Neuronal stem cell (in vitro differentiated cells): Measurements from ENCODE around the gene PCBP3.

Source experiments
- DNase-seq: peaks from one replicate; pipeline ENCODE4 v3.0.0-alpha.2; 2013; ENCODE audit warnings: low spot score
- H2AFZ ChIP-seq: one replicate; pipeline ENCODE4 v1.6.1; 2013; ENCODE audit warnings: mild to moderate bottlenecking, low read length, inconsistent platforms
- H2AK5ac ChIP-seq: 2 replicates; pipeline ENCODE4 v1.6.1; 2013; ENCODE audit warnings: low read depth, mild to moderate bottlenecking, inconsistent platforms, low read length, moderate library complexity, mixed read lengths
- H2BK120ac ChIP-seq: 2 replicates; pipeline ENCODE4 v1.6.1; 2013; ENCODE audit warnings: low read depth, mild to moderate bottlenecking, inconsistent platforms, low read length, moderate library complexity, mixed read lengths
- H2BK12ac ChIP-seq: one replicate; pipeline ENCODE4 v1.6.1; 2013; ENCODE audit warnings: low read length, inconsistent platforms
- H2BK15ac ChIP-seq: 2 replicates; pipeline ENCODE4 v1.6.1; 2013; ENCODE audit warnings: mild to moderate bottlenecking, low read length, inconsistent platforms, mixed read lengths
- H2BK5ac ChIP-seq: one replicate; pipeline ENCODE4 v1.6.1; 2013; ENCODE audit warnings: inconsistent platforms, mild to moderate bottlenecking, low read length, moderate library complexity
- H3K14ac ChIP-seq: one replicate; pipeline ENCODE4 v1.6.1; 2013; ENCODE audit warnings: low read length, inconsistent platforms
- H3K18ac ChIP-seq: 2 replicates; pipeline ENCODE4 v1.6.1; 2013; ENCODE audit warnings: low read length, inconsistent platforms
- H3K23ac ChIP-seq: 2 replicates; pipeline ENCODE4 v1.6.1; 2013; ENCODE audit warnings: low read depth, mild to moderate bottlenecking, mixed read lengths, low read length, inconsistent platforms; ENCODE audit not compliant: poor library complexity
- H3K27ac ChIP-seq: replicated peaks from 3 replicates; pipeline ENCODE4 v1.5.1; 2013; ENCODE audit warnings: low read length, inconsistent platforms
- H3K27me3 ChIP-seq, 3 experiments: 2 replicates each; pipeline ENCODE4 v1.6.1; 2013; ENCODE audit warnings: low read length in 3 of 3, mild to moderate bottlenecking in 2 of 3, inconsistent platforms in 1 of 3, low read depth in 1 of 3, mixed read lengths in 1 of 3, moderate library complexity in 1 of 3; ENCODE audit not compliant: control insufficient read depth in 3 of 3, insufficient read depth in 3 of 3
- H3K36me3 ChIP-seq, 2 donors: replicated peaks in 1 of 2; 2 replicates each; pipeline ENCODE4 v1.6.1; 2013; ENCODE audit warnings: low read length in 2 of 2; ENCODE audit not compliant: control insufficient read depth in 2 of 2, insufficient read depth in 2 of 2
- H3K4ac ChIP-seq: 2 replicates; pipeline ENCODE4 v1.6.1; 2013; ENCODE audit warnings: inconsistent platforms, mild to moderate bottlenecking, low read length, moderate library complexity
- H3K4me1 ChIP-seq, 2 donors: 1 replicate in 1 of 2; 2 replicates in 1 of 2; pipeline ENCODE4 v1.6.1; 2013; ENCODE audit warnings: low read length in 2 of 2, low read depth in 1 of 2; ENCODE audit not compliant: control insufficient read depth in 2 of 2, insufficient read depth in 1 of 2
- H3K4me2 ChIP-seq: one replicate; pipeline ENCODE4 v1.6.1; 2013; ENCODE audit warnings: mild to moderate bottlenecking, low read length, inconsistent platforms; ENCODE audit not compliant: insufficient read depth, poor library complexity, severe bottlenecking
- H3K4me3 ChIP-seq, 2 donors: 2 replicates each; pipeline ENCODE4 v1.5.1; 2013; ENCODE audit warnings: low read length in 2 of 2, mild to moderate bottlenecking in 2 of 2, inconsistent platforms in 1 of 2, moderate library complexity in 1 of 2
- H3K79me1 ChIP-seq: one replicate; pipeline ENCODE4 v1.6.1; 2013; ENCODE audit warnings: low read depth, mild to moderate bottlenecking, inconsistent platforms, low read length, moderate library complexity
- H3K9ac ChIP-seq: one replicate; pipeline ENCODE4 v1.6.1; 2013; ENCODE audit warnings: mild to moderate bottlenecking, low read depth, low read length, inconsistent platforms; ENCODE audit not compliant: poor library complexity
- H3K9me3 ChIP-seq, 2 donors: replicated peaks in 1 of 2; 2 replicates each; pipeline versions ENCODE3 to v1.6.1; 2013; ENCODE audit warnings: low read length in 2 of 2, mild to moderate bottlenecking in 2 of 2, inconsistent platforms in 1 of 2, low read depth in 1 of 2, mixed read lengths in 1 of 2, moderate library complexity in 1 of 2; ENCODE audit not compliant: control insufficient read depth in 2 of 2, insufficient read depth in 1 of 2
- H4K8ac ChIP-seq: one replicate; pipeline ENCODE4 v1.6.1; 2013; ENCODE audit warnings: low read depth, mild to moderate bottlenecking, inconsistent platforms, low read length, moderate library complexity
- H4K91ac ChIP-seq: one replicate; pipeline ENCODE4 v1.6.1; 2013; ENCODE audit warnings: low read length, low read depth, mild to moderate bottlenecking, inconsistent platforms; ENCODE audit not compliant: poor library complexity
- WGBS, 2 donors: extraction: QIAGEN DNeasy Blood & Tissue Kit; methylation state at CpG; one replicate each; pipeline ENCODE4 v1.1.7; 2013; ENCODE audit warnings: missing lambda C conversion rate in 2 of 2, mixed read lengths in 1 of 2; ENCODE audit not compliant: insufficient read length in 2 of 2, insufficient replicate concordance in 1 of 2; ENCODE audit errors: extremely low coverage in 2 of 2; 5-methylcytosine and 5-hydroxymethylcytosine counted together

Gene PCBP3

GRCh38 chr21:45856442-45856841 lies 212.9 kb downstream of the PCBP3 start:
- no CpG with 5 or more reads among the region's 13 CpGs for WGBS, 2 donors
- no peak overlapping the region for H3K4ac ChIP-seq
- H2BK5ac ChIP-seq, result no peak overlapping the region
- H3K9me3 ChIP-seq, result peaks cover 0 to 4% of the 10 kb centered on the region in 2 donors
- H3K18ac ChIP-seq, result no peak overlapping the region
- H2BK15ac ChIP-seq, result no peak overlapping the region
- no peak overlapping the region for H3K23ac ChIP-seq
- H3K27me3 ChIP-seq, result no peaks in the 10 kb centered on the region
- no peak overlapping the region for H2AFZ ChIP-seq
- no peak overlapping the region for H3K4me2 ChIP-seq
- no peak overlapping the region for H4K8ac ChIP-seq
- H3K36me3 ChIP-seq, result no peaks in the 10 kb centered on the region
- H3K4me3 ChIP-seq, result no peak overlapping the region
- no peak overlapping the region for H3K27ac ChIP-seq
- H3K14ac ChIP-seq, result no peak overlapping the region
- H2BK12ac ChIP-seq, result no peak overlapping the region
- H2AK5ac ChIP-seq, result no peak overlapping the region
- no peak overlapping the region for H3K9ac ChIP-seq
- H2BK120ac ChIP-seq, result no peak overlapping the region
- no peaks in the 10 kb centered on the region for H3K79me1 ChIP-seq
- H4K91ac ChIP-seq, result no peak overlapping the region
- H3K4me1 ChIP-seq, result peaks cover 0 to 11% of the 10 kb centered on the region in 2 donors
- no peak for DNase-seq

- Histone ChIP-seq H3K27ac (no peak overlapping the region), H3K36me3 (no peaks in the 10 kb centered on the region)
- WGBS, 2 donors, result no CpG with 5 or more reads among the region's 3 CpGs
Measured at GRCh38 chr21:45856906-45857305, 213.4 kb downstream of the PCBP3 start.

GRCh38 chr21:45857761-45858160 lies 214.2 kb downstream of the PCBP3 start:
- H3K79me1 ChIP-seq, result no peaks in the 10 kb centered on the region
- peak overlapping the region; percentile 49 for H4K8ac ChIP-seq
- H4K91ac ChIP-seq, result no peak overlapping the region
- peak overlapping the region; percentile 56 for H2AK5ac ChIP-seq
- no peak for DNase-seq
- peaks cover 0 to 12% of the 10 kb centered on the region in 2 donors for H3K4me1 ChIP-seq
- H2BK12ac ChIP-seq, result no peak overlapping the region
- H3K23ac ChIP-seq, result no peak overlapping the region
- WGBS, 2 donors, result no CpG with 5 or more reads among the region's 6 CpGs
- H3K4ac ChIP-seq, result no peak overlapping the region
- H3K27me3 ChIP-seq, result peaks cover 0 to 1% (median 0%) of the 10 kb centered on the region in 3 experiments
- no peak overlapping the region for H2BK120ac ChIP-seq
- no peak overlapping the region for H3K4me3 ChIP-seq
- H3K36me3 ChIP-seq, result no peaks in the 10 kb centered on the region
- H2BK5ac ChIP-seq, result no peak overlapping the region
- no peak overlapping the region for H3K9ac ChIP-seq
- no peak overlapping the region for H3K4me2 ChIP-seq
- H3K18ac ChIP-seq, result peak overlapping the region; percentile 40
- no peak overlapping the region for H2AFZ ChIP-seq
- H3K27ac ChIP-seq, result no peak overlapping the region
- H3K9me3 ChIP-seq, result peaks cover 0 to 4% of the 10 kb centered on the region in 2 donors
- H3K14ac ChIP-seq, result no peak overlapping the region
- no peak overlapping the region for H2BK15ac ChIP-seq

More at GRCh38 chr21:45856906-45857305, 213.4 kb downstream of the PCBP3 start:
- H2AFZ ChIP-seq, result no peak overlapping the region
- no peak overlapping the region for H3K4me3 ChIP-seq
- no peak overlapping the region for H3K4ac ChIP-seq
- no peaks in the 10 kb centered on the region for H3K79me1 ChIP-seq
- H3K27me3 ChIP-seq, result no peaks in the 10 kb centered on the region
- H4K91ac ChIP-seq, result no peak overlapping the region
- no peak for DNase-seq
- no peak overlapping the region for H2BK5ac ChIP-seq
- H3K14ac ChIP-seq, result no peak overlapping the region
- no peak overlapping the region for H3K4me2 ChIP-seq
- no peak overlapping the region for H2BK120ac ChIP-seq
- no peak overlapping the region for H3K23ac ChIP-seq
- H2AK5ac ChIP-seq, result no peak overlapping the region
- H3K4me1 ChIP-seq, result peaks cover 0 to 11% of the 10 kb centered on the region in 2 donors
- no peak overlapping the region for H4K8ac ChIP-seq
- peaks cover 0 to 4% of the 10 kb centered on the region in 2 donors for H3K9me3 ChIP-seq
- H3K18ac ChIP-seq, result no peak overlapping the region
- H2BK12ac ChIP-seq, result no peak overlapping the region
- no peak overlapping the region for H2BK15ac ChIP-seq
- H3K9ac ChIP-seq, result no peak overlapping the region

- Histone ChIP-seq H4K91ac (no peak overlapping the region), H3K36me3 (no peaks in the 10 kb centered on the region), H3K27me3 (peaks cover 0 to 3% (median 0%) of the 10 kb centered on the region in 3 experiments), H3K79me1 (no peaks in the 10 kb centered on the region), H2BK12ac (no peak overlapping the region), H2BK5ac (no peak overlapping the region), H2BK15ac (no peak overlapping the region), H3K4me3 (no peak overlapping the region), H3K9ac (no peak overlapping the region), H3K4me1 (peaks cover 0 to 15% of the 10 kb centered on the region in 2 donors), H2AK5ac (no peak overlapping the region), H4K8ac (no peak overlapping the region), H3K27ac (no peak overlapping the region), H3K4me2 (no peak overlapping the region), H3K23ac (no peak overlapping the region), H2AFZ (no peak overlapping the region), H2BK120ac (no peak overlapping the region), H3K9me3 (peaks cover 0 to 2% of the 10 kb centered on the region in 2 donors), H3K14ac (no peak overlapping the region), H3K18ac (peak overlapping the region; percentile 19), H3K4ac (no peak overlapping the region)
- WGBS, 2 donors, result no CpG with 5 or more reads among the region's 12 CpGs
- DNase-seq, result no peak
Measured at GRCh38 chr21:45858180-45858579, 214.7 kb downstream of the PCBP3 start.
